HL-60 (cell line): ENCODE results near the gene PPP1R9B.

Source experiments
- DNase-seq, 2 experiments: peaks; one replicate each; pipeline ENCODE4 v3.0.0-alpha.2; 2010 to 2020; ENCODE audit warnings: low read depth in 1 of 2, low spot score in 1 of 2
- H3K27ac ChIP-seq: fragments of 250-450 bp; sonication (Bioruptor Pico); replicated peaks from 2 replicates; pipeline ENCODE4 v1.5.1; 2020; ENCODE audit warnings: mild to moderate bottlenecking, moderate library complexity
- H3K27me3 ChIP-seq: fragments of 250-450 bp; sonication (Bioruptor Pico); 2 replicates; pipeline ENCODE4 v1.5.1; 2021; ENCODE audit warnings: mild to moderate bottlenecking, moderate library complexity; ENCODE audit not compliant: insufficient read depth, poor library complexity, severe bottlenecking
- H3K4me3 ChIP-seq: replicated peaks from 2 replicates; pipeline ENCODE4 v1.5.1; 2011; ENCODE audit warnings: mild to moderate bottlenecking, control low read depth, low read length; ENCODE audit not compliant: insufficient read depth
- GABPA ChIP-seq: IDR thresholded peaks from 2 replicates; pipeline ENCODE4 v1.6.1; 2012; ENCODE audit warnings: low read depth
- POLR2AphosphoS5 ChIP-seq: IDR thresholded peaks from 2 replicates; pipeline ENCODE4 v1.6.1; 2012; ENCODE audit warnings: low read depth
- SPI1 ChIP-seq: IDR thresholded peaks from 2 replicates; pipeline ENCODE4 v1.6.1; 2012; ENCODE audit warnings: low read depth, mild to moderate bottlenecking, borderline replicate concordance
- TF ChIP-seq, protein P1 (sequence below): IDR thresholded peaks from 2 replicates; pipeline ENCODE4 v1.6.1; 2012; ENCODE audit warnings: low read depth; ENCODE audit not compliant: insufficient replicate concordance
- TF ChIP-seq, protein P2 (sequence below): IDR thresholded peaks from one replicate; pipeline ENCODE4 v1.5.1; 2011; ENCODE audit warnings: low read length, control low read depth, inconsistent platforms; ENCODE audit not compliant: insufficient read depth

The PPP1R9B gene

DNA sequence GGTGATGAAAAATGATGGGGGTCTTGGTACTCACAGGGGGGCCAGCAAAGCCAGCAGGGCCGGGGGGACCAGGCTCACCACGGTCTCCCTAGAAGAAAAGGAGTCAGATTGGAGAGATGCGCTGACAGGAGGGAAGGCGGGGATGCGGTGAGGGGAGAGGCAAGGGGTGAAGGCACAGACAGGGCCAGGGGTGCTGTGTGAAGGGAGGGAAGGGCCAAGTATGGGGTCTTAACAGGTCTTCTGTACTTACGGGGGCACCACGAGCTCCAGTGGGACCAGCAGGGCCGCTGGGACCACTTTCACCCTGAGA is 39.8 kb upstream of the PPP1R9B start:
- H3K4me3 ChIP-seq = no peak overlapping the region
- peaks cover 3% of the 10 kb centered on the region for H3K27me3 ChIP-seq
- TF ChIP-seq POLR2AphosphoS5 = no peak
- TF ChIP-seq, protein P1, sequence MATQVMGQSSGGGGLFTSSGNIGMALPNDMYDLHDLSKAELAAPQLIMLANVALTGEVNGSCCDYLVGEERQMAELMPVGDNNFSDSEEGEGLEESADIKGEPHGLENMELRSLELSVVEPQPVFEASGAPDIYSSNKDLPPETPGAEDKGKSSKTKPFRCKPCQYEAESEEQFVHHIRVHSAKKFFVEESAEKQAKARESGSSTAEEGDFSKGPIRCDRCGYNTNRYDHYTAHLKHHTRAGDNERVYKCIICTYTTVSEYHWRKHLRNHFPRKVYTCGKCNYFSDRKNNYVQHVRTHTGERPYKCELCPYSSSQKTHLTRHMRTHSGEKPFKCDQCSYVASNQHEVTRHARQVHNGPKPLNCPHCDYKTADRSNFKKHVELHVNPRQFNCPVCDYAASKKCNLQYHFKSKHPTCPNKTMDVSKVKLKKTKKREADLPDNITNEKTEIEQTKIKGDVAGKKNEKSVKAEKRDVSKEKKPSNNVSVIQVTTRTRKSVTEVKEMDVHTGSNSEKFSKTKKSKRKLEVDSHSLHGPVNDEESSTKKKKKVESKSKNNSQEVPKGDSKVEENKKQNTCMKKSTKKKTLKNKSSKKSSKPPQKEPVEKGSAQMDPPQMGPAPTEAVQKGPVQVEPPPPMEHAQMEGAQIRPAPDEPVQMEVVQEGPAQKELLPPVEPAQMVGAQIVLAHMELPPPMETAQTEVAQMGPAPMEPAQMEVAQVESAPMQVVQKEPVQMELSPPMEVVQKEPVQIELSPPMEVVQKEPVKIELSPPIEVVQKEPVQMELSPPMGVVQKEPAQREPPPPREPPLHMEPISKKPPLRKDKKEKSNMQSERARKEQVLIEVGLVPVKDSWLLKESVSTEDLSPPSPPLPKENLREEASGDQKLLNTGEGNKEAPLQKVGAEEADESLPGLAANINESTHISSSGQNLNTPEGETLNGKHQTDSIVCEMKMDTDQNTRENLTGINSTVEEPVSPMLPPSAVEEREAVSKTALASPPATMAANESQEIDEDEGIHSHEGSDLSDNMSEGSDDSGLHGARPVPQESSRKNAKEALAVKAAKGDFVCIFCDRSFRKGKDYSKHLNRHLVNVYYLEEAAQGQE = no peak
- no peak for DNase-seq
- H3K27ac ChIP-seq = no peak overlapping the region

DNA sequence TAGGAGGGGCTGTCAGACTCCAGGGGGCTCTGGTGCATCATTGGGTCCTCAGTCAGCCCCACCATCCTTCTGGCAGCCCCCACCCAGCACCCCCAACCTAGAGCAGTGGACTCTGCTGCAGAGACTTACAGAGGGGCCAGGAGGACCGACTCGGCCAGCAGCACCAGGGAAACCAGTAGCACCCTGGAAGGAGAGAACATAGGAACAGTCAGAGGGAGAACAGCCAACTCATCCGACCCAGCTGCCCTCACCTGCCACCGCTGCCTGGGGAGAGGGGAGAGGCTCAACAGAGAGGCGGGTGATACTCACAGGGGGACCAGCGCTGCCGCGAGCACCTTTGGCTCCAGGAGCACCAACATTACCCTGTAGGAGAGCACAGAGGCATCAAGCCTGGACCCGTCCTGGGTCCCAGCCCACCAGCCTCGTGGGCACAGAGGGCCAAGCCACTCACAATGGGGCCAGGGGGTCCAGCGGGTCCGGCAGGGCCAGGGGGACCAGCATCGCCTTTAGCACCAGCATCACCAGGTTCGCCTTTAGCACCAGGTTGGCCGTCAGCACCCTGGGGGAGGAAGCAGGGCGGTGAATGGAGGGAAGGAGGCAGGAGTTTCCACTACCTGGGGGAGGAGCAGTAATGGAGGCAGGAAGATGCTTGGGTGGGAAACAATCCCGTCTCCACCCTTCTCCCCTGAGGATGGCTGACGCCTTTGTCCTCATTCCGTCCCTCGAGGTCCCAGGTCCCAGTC is 39.2 kb upstream of the PPP1R9B start:
- DNase-seq = no peak
- Histone ChIP-seq H3K27me3 (no peaks in the 10 kb centered on the region), H3K27ac (no peak overlapping the region), H3K4me3 (no peak overlapping the region)
- TF ChIP-seq, protein P1 = no peak
- no peak for TF ChIP-seq GABPA
- no peak for TF ChIP-seq POLR2AphosphoS5
- TF ChIP-seq, protein P2, sequence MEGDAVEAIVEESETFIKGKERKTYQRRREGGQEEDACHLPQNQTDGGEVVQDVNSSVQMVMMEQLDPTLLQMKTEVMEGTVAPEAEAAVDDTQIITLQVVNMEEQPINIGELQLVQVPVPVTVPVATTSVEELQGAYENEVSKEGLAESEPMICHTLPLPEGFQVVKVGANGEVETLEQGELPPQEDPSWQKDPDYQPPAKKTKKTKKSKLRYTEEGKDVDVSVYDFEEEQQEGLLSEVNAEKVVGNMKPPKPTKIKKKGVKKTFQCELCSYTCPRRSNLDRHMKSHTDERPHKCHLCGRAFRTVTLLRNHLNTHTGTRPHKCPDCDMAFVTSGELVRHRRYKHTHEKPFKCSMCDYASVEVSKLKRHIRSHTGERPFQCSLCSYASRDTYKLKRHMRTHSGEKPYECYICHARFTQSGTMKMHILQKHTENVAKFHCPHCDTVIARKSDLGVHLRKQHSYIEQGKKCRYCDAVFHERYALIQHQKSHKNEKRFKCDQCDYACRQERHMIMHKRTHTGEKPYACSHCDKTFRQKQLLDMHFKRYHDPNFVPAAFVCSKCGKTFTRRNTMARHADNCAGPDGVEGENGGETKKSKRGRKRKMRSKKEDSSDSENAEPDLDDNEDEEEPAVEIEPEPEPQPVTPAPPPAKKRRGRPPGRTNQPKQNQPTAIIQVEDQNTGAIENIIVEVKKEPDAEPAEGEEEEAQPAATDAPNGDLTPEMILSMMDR = no peak
- no peak for TF ChIP-seq SPI1

DNA sequence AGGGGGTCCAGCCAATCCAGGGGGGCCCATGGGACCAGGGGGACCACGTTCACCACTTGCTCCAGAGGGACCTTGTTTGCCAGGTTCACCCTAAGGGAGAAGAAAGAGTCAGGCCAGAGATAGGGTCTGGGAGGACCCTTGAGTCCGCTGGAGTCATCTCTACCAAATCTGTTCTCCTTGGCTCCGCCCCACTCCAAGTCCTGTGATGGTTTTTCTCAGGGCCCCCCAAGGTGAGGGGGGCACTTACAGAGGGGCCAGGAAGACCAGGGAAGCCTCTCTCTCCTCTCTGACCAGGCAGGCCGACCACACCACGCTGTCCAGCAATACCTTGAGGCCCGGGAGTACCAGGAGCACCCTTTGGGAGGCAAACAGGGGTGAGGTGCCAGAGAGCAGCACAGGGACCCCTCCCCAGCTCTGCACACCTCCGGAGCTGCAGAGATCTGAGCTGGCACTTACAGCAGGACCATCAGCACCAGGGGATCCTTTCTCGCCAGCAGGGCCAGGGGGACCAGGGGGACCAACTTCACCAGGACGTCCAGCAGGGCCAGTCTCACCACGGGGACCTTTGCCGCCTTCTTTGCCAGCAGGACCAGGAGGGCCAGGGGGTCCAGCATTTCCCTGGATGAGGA is 38.6 kb upstream of the PPP1R9B start:
- TF ChIP-seq POLR2AphosphoS5 = no peak
- TF ChIP-seq, protein P2 = no peak
- no peak for TF ChIP-seq SPI1
- no peak for TF ChIP-seq GABPA
- TF ChIP-seq, protein P1 = no peak
- Histone ChIP-seq H3K4me3 (no peak overlapping the region), H3K27me3 (no peaks in the 10 kb centered on the region), H3K27ac (no peak overlapping the region)
- no peak for DNase-seq
